GM19468 (cell line): Measurements from ENCODE around the gene TTBK2.
"Not testable (repeated sequence)": the region's sequence is repeated elsewhere in the genome, so short reads cannot be mapped to it uniquely, and the experiment has no call there.

Experiments used
- ATAC-seq: cut with Tn5 transposase; IDR thresholded peaks from one replicate; pipeline ENCODE4 v1.9.1; 2021; ENCODE audit warnings: mild to moderate bottlenecking, moderate library complexity, moderate number of reproducible peaks; ENCODE audit not compliant: unreplicated experiment; ENCODE audit errors: extremely low read depth

TTBK2 gene

DNA sequence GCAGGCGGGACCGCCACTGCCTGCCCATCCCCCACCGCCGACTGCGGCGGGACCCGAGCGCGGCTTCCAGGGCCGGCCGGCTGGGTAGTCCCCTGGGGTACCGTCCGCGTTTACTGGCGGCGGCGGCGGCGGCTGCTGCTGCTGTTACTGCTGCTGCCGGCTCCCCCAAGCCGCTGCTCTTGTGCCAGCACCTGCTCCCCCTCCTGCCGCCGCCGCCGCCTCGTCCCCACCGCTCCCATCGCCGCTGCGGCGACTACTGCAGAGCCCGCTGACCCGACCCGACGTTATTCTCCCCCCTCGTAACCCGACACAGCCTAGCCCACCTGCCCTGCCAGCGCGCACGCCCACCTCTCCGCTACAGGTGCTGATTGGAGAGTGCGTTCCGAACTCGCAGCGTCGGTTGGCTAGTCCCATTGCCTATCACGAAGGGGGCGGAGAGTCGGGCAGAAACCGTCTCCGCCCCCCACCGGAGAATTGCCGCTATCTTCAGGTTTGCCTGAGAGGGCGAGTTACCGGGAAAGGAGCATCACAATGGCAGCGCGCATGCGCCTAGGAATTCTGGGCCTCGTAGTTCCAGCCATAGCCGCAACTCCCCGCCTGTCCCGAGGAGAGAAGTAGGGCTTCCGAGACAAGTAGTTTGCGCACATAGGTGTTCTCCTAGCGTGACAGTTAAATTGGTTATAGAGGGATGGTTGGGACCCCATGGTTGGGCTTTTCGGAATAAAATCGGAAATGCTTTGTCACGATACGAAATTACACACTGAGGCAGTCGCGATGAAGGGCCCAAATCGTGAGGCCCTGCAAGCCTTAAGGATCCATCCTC, at the start of gene TTBK2:
Gene TTBK2, minus strand, starts transcription at position 260 of the 823 bp plus-strand sequence. CDS start 42,161 bp downstream, outside the sequence.
- ATAC-seq, result peak; percentile 70

GRCh38 chr15:42964476-42964875, 43.9 kb upstream of the TTBK2 start:
- ATAC-seq, result no peak

DNA sequence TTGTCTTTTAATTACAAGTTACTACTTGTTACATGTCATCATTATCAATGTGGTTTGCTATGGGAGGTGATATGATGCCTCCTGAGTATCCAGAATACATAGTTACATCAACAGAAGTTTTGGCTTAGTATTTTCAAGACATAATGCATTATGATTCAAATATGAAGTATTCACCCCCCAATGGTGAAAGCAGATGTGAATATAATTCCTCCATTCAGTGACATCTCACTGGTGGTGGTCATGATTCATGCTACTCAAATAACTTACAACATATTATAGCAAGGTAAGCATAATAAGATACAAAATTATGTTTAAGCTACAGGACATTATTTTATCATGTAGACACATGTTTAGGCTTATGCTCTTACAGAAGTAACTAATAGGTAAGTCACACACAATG, 34.9 kb upstream of the TTBK2 start:
- ATAC-seq, result no peak

- ATAC-seq, result no peak
These were observed 33.7 kb upstream of the TTBK2 start for GRCh38 chr15:42954291-42954690.

GRCh38 chr15:42948898-42949297, 28.3 kb upstream of the TTBK2 start:
- ATAC-seq, result not testable (repeated sequence)

GRCh38 chr15:42940527-42940926, 19.9 kb upstream of the TTBK2 start:
- ATAC-seq, result no peak

- ATAC-seq, result no peak
These were observed 19.3 kb upstream of the TTBK2 start for GRCh38 chr15:42939841-42940240.

- no peak for ATAC-seq
These were observed 16.6 kb upstream of the TTBK2 start for GRCh38 chr15:42937143-42937542.

DNA sequence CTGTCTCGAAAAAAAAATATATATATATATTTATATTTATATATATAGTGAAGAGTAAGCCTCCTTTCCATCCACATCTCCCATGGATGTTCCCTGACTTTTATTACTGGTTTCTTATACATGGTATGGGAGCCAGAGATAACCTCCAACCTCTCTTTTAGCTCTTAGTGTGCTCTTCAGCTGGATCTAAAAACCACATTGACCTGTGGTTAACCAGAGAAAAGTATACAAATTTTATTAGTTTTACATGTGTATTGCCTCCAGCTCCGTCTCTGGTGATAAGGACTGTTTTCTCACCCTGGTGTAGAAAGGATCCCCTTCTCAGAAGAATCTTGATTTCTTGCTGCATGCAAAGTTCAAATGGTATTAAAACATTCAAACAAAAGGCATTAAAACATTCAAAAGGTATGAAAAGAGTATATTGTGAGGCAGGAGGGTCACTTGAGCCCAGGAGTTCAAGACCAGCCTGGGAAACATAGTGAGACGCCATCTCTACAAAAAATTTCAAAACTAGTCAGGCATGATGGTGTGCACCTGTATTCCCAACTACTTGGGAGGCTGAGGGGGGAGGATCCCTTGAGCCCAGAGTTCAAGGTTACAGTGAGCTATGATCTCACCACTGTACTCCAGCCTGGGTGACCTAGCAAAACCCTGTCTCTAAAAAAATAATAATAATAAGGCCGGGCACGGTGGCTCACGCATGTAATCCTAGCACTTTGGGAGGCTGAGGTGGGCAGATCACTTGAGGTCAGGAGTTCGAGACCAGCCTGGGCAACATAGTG, 13.5 kb upstream of the TTBK2 start:
- no peak for ATAC-seq

GRCh38 chr15:42932833-42933515, 12.4 kb upstream of the TTBK2 start:
- ATAC-seq, result no peak

- ATAC-seq, result no peak
These were observed 11.3 kb upstream of the TTBK2 start for GRCh38 chr15:42931702-42932486.

DNA sequence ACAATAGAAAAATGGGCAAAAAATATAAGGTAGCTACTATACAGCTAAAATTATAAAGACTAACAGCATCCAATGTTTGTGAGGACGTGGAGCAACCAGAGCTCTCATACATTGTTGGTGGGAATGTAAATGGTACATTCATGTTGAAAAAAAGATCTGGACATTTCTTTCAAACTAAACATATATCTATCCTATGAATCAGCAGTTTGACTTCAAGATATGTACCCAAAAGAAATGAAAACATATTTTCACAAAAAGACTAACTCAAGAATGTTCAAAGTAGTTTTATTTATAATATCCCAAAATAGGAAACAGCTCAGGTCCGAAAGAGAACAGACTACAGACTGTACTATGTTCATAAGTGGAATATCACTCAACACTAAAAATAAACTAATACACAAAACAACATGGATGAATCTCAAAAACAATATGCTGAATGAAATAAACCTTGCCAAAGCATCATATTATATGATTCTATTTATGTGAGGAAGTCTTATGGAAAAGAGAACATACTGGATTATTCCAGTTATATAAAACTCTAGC, 8.8 kb upstream of the TTBK2 start:
- ATAC-seq, result no peak

DNA sequence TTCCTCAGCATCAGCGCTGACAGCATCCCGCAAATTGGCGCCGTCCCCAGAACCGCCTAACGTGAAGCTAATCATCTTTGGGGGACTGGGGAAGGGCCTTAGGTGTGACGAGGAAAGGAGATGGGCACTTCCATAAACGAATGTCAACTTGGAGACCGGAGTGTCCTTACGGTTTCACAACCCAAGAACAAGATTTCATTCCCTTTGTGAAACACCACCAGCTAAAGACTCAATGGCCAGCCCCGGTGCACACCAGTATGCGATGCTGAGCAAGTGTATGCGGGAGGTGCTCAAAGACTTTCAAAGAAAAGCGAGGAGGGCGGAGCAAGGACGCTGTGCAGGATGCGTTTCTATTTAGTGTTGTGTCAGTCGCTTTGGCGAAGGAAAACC, 759 bp upstream of the TTBK2 start:
- no peak for ATAC-seq

DNA sequence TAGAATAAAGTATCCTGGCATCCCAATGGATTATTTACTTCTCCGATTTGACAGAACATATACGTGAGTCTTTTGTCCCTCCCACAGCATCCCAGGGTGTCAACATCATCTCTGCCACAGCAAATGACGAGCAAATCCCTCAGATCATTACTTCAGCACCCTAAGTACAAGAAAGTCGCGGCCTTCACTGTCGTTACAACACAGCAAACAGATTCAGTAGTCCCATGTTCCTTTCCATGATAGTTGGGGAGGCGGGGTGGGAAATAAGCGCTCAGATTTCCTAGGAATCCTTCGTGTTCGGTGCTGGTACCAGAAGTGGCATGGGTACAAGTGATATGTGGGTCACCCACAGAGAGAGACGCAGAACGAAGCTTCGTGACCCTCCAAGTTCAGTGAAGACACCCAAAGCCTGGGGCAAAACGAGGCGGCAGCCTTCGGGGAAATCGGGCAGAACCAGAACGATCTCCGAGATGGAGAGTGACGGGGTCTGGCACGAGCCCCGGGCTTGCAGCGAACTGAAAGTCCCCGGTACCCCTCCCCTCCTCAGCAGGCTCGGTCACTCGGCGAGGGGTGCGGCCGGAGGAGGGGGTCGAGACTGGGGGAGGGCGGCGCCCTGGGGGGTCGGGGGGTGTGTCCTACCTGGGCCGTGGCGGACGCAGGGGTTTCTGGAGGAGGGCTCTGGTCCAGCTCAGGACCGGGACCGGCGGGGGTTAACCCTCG, 619 bp downstream of the TTBK2 start:
- no peak for ATAC-seq

GRCh38 chr15:42919308-42919707, 1.3 kb downstream of the TTBK2 start:
- no peak for ATAC-seq

- no peak for ATAC-seq
These were observed 2.5 kb downstream of the TTBK2 start for GRCh38 chr15:42918047-42918446.

DNA sequence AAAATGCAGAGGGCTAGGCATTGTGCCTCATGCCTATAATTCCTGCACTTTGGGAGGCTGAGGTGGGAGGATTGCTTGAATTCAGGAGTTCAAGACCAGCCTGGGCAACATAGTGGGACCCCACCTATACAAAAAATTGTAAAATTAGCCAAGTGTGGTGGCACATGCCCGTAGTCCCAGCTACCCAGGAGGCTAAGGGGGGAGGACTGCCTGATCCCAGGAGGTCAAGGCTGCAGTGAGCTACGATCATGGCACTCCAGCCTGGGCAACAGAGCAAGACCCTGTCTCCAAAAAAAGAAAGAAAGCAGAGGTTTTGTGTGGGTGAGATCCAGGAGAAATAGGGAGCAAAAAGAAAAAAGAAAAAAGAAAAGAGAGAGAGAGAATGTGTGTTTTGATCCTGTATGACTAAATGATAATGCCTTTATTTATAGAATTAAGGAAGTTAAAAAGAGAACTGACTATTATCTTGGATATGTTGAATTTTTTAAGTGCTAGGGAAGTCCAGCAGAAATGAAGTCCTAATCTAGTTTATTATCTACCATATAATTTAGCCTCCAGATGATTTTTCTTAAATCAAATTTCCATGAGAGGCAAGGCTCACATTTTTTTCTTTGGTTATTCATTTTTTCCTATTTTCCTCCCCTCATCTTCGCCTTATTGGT, 4.8 kb downstream of the TTBK2 start:
- ATAC-seq, result no peak

- no peak for ATAC-seq
These were observed 5.7 kb downstream of the TTBK2 start for GRCh38 chr15:42914728-42915497.
